ENCODE results near the gene EN2. TPM values are rescaled to one million over a fixed set of nuclear protein-coding genes. Genes with fewer than 3 reads are reported as not detected.

Gene EN2
- total RNA-seq, 2 experiments from 2014 or later, result not detected

DNA sequence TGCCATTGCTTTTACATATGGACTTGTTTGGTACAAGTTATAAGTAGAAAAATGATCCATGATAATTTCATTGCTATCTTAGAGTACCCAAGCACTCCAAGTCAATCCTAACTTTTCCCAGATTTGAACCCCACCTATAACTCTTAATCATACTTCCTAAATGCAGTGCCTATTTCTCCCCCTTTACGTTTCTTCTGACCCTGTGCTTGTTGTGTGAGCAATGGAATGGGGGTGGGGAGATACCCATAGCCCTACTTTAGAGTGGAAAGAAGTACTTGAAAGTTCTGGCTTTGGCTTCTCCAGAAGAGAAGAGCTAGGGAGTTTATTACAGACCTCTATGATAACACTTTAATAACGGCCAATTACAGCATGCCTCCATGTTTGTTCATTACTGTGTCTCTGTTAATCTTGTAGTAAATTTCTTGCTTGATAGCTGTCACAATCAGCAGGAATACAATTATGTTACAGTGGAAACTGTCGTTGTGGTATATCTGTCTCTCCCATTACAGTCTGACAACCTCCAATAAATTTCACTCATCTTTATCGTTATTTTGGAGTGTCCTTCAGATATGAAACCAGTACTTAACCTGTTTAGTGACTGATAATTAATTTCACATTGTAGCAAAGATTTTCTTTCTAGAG, 54.4 kb downstream of the EN2 start:
- CTCF ChIA-PET (ENCODE audit: unreplicated experiment), result no interaction called here
- POLR2A ChIA-PET, result no interaction called here

GRCh38 chr7:155513543-155514285, 55.8 kb downstream of the EN2 start:
- BruUV-seq (replicated peaks), result no TSS peak
- CTCF ChIA-PET (ENCODE audit: unreplicated experiment), result no interaction called here

More for the DNA sequence above, 54.4 kb downstream of the EN2 start:
- no peaks in the 10 kb centered on the region; the same call in 1 of the 2 replicates for H4K20me1 ChIP-seq (ENCODE audit: insufficient read depth, low read length)
- DNase-seq (ENCODE audit: low spot score), result no peak
- intact Hi-C loops (cut with micrococcal nuclease; ENCODE audit: unreplicated experiment), result no loop called here
- no peaks in the 10 kb centered on the region for H3K9me2 ChIP-seq (ENCODE audit: insufficient read depth, low read length)
- no peaks in the 10 kb centered on the region for H3K9me3 ChIP-seq (ENCODE audit: low read length)
- no peaks in the 10 kb centered on the region for H3K79me2 ChIP-seq (ENCODE audit: insufficient read depth, low read depth, low read length)
- H3K4me2 ChIP-seq (ENCODE audit: low read length), result no peak overlapping the region
- no peak overlapping the region for H3K4me3 ChIP-seq (ENCODE audit: low read depth, low read length, poor library complexity, severe bottlenecking)
- H3K4me1 ChIP-seq (ENCODE audit: insufficient read depth, low read length, poor library complexity, severe bottlenecking), result no peaks in the 10 kb centered on the region
- TF ChIP-seq, protein P1, sequence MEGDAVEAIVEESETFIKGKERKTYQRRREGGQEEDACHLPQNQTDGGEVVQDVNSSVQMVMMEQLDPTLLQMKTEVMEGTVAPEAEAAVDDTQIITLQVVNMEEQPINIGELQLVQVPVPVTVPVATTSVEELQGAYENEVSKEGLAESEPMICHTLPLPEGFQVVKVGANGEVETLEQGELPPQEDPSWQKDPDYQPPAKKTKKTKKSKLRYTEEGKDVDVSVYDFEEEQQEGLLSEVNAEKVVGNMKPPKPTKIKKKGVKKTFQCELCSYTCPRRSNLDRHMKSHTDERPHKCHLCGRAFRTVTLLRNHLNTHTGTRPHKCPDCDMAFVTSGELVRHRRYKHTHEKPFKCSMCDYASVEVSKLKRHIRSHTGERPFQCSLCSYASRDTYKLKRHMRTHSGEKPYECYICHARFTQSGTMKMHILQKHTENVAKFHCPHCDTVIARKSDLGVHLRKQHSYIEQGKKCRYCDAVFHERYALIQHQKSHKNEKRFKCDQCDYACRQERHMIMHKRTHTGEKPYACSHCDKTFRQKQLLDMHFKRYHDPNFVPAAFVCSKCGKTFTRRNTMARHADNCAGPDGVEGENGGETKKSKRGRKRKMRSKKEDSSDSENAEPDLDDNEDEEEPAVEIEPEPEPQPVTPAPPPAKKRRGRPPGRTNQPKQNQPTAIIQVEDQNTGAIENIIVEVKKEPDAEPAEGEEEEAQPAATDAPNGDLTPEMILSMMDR (conservative IDR thresholded peaks at IDR 0.05; ENCODE audit: low read length), result no peak
- TF ChIP-seq EZH2phosphoT487 (IDR thresholded peaks at IDR 0.05; ENCODE audit: borderline replicate concordance, low read depth, low read length), result no peak
- BruUV-seq (replicated peaks), result no TSS peak
- H3K36me3 ChIP-seq (ENCODE audit: insufficient read depth, low read length), result no peaks in the 10 kb centered on the region
- H3K27ac ChIP-seq (ENCODE audit: low read depth, low read length, poor library complexity, severe bottlenecking), result no peak overlapping the region
- no peak overlapping the region for H2AFZ ChIP-seq (ENCODE audit: low read length)

More at GRCh38 chr7:155513543-155514285, 55.8 kb downstream of the EN2 start:
- intact Hi-C loops (cut with micrococcal nuclease; ENCODE audit: unreplicated experiment), result no loop called here
- Histone ChIP-seq H3K9me2 (ENCODE audit: insufficient read depth, low read length) (no peaks in the 10 kb centered on the region), H3K27ac (ENCODE audit: low read depth, low read length, poor library complexity, severe bottlenecking) (no peak overlapping the region), H4K20me1 (ENCODE audit: insufficient read depth, low read length) (no peaks in the 10 kb centered on the region), H3K4me2 (ENCODE audit: low read length) (no peak overlapping the region), H2AFZ (ENCODE audit: low read length) (no peak overlapping the region), H3K79me2 (ENCODE audit: insufficient read depth, low read depth, low read length) (no peaks in the 10 kb centered on the region), H3K36me3 (ENCODE audit: insufficient read depth, low read length) (no peaks in the 10 kb centered on the region), H3K4me1 (ENCODE audit: insufficient read depth, low read length, poor library complexity, severe bottlenecking) (no peaks in the 10 kb centered on the region), H3K4me3 (ENCODE audit: low read depth, low read length, poor library complexity, severe bottlenecking) (no peak overlapping the region), H3K9me3 (ENCODE audit: low read length) (no peaks in the 10 kb centered on the region)
- DNase-seq (ENCODE audit: low spot score), result no peak
- no peak for TF ChIP-seq EZH2phosphoT487 (IDR thresholded peaks at IDR 0.05; ENCODE audit: borderline replicate concordance, low read depth, low read length)
- TF ChIP-seq, protein P1 (conservative IDR thresholded peaks at IDR 0.05; ENCODE audit: low read length), result no peak
- POLR2A ChIA-PET, result no interaction called here

All from OCI-LY7 (cell line).